22Rv1 (cell line): ENCODE measurements around the gene TEX26.

Source experiments
- H3K27ac ChIP-seq: fragments of 450-650 bp; 2 replicates; pipeline ENCODE4 v1.5.1; 2017
- ZFX ChIP-seq: fragments of 450-650 bp; IDR thresholded peaks from 2 replicates; pipeline ENCODE4 v1.6.1; 2017; ENCODE audit warnings: antibody characterized with exemption, borderline replicate concordance
- TF ChIP-seq, protein P1 (sequence below): fragments of 450-650 bp; IDR thresholded peaks from 2 replicates; pipeline ENCODE4 v1.5.1; 2017; ENCODE audit warnings: mild to moderate bottlenecking

Gene TEX26

DNA sequence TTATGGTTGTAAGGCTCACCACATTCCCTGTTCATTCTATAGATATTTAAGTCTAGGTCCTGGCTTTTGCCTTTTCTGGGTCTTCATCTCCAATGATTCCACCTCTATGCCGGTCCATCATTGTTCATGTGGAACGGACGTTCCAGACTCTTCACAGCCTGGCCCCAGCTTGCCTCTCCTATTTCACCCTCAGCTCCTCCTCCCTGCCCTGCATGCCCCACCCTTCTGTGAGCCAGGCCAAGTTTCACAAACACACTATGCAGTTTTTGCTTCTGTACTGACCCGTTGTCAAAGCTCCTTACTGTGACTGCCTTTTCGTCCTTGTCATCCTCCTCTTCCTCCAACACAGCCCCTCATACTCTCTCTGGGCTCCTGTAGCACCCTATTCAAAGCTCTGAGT is 31.3 kb downstream of the TEX26 start:
- no peak for TF ChIP-seq ZFX
- TF ChIP-seq, protein P1, sequence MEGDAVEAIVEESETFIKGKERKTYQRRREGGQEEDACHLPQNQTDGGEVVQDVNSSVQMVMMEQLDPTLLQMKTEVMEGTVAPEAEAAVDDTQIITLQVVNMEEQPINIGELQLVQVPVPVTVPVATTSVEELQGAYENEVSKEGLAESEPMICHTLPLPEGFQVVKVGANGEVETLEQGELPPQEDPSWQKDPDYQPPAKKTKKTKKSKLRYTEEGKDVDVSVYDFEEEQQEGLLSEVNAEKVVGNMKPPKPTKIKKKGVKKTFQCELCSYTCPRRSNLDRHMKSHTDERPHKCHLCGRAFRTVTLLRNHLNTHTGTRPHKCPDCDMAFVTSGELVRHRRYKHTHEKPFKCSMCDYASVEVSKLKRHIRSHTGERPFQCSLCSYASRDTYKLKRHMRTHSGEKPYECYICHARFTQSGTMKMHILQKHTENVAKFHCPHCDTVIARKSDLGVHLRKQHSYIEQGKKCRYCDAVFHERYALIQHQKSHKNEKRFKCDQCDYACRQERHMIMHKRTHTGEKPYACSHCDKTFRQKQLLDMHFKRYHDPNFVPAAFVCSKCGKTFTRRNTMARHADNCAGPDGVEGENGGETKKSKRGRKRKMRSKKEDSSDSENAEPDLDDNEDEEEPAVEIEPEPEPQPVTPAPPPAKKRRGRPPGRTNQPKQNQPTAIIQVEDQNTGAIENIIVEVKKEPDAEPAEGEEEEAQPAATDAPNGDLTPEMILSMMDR: no peak
- H3K27ac ChIP-seq: no peak overlapping the region

DNA sequence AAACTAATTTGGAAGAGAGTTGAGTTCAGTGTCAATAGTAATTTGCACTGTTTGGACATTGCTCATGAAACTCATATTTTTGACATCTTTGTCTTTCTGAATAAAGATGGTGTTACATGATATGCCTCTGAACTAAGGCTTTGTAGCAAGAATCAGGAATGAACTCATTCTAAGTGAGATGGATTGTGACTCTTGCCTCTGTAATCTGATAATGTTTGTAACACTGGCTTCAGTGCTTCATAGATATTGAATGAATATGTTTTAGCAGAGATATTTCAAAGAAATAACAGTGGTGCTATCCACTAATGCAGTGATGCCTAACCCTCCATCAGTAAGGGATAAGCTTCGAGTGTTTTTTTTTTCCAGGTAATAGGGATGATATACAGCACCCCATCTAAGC is 32.9 kb downstream of the TEX26 start:
- TF ChIP-seq, protein P1: no peak
- TF ChIP-seq ZFX: no peak
- no peak overlapping the region for H3K27ac ChIP-seq

DNA sequence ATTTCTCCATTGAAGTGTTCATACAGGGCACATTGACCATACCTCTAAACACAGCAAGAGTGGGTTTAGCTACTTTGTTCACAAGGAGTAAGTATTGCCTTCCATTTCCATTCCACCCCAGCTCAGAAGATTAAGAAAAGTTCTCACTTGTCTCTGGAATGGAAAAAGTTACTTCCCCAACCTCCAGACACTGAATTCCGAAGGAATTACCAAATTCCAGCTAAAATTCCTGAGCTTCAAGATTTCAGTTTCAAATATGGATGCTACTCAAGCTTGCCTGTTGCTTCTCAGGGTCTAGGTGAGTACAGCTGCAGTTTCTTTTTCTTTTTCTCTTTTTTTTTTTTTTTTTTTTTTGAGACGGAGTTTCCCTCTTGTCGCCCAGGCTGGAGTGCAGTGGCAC is 33.6 kb downstream of the TEX26 start:
- TF ChIP-seq, protein P1: no peak
- TF ChIP-seq ZFX: no peak

GRCh38 chr13:30968846-30969245 is 36.4 kb downstream of the TEX26 start:
- TF ChIP-seq, protein P1: no peak
- no peak for TF ChIP-seq ZFX

More for the DNA sequence above, 33.6 kb downstream of the TEX26 start:
- no peak overlapping the region for H3K27ac ChIP-seq

GRCh38 chr13:30971575-30971974 is 39.1 kb downstream of the TEX26 start:
- TF ChIP-seq ZFX: no peak
- TF ChIP-seq, protein P1: no peak
- H3K27ac ChIP-seq: no peak overlapping the region

More at GRCh38 chr13:30968846-30969245, 36.4 kb downstream of the TEX26 start:
- H3K27ac ChIP-seq: no peak overlapping the region

DNA sequence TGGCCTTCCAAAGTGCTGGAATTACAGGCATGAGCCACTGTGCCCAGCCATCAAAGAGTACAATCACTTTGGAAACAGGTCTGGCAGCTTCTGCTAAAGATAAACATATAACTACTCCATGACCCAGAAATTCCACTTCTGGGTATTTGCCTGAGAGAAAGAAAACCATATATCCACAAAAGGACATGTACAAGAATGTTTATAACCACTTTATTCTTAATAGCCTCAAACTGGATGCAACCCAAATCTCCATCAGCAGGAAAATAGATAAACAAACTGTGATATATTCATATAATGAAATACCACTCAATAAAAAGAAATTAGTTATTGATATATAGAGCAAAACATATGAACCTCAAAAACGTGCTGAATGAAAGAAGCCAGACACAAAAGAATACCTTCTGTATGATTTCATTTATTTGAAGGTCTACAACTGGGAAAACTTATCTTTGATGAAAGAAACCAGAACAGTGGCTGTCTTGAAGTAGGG is 40.5 kb downstream of the TEX26 start:
- TF ChIP-seq, protein P1: no peak
- no peak for TF ChIP-seq ZFX
- H3K27ac ChIP-seq: no peak overlapping the region

DNA sequence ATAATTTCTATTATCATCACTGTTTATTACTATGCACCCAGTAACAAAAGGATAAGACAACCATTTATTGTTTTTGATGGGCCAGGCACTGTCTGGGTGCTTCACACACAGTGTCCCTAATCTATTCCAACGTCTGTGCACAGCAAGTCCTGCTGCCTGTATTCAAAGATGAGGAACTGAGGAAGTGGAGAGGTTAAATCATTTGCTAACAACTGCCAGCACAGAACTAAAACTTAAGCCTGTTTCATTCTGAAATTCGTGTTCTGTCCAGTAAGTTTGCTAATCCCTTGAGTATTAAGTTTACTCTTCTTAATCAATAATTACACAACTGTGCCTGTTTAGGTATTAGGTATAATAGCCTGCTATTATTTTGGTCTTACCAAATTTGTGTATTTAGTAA is 41.9 kb downstream of the TEX26 start:
- no peak overlapping the region for H3K27ac ChIP-seq
- TF ChIP-seq, protein P1: no peak
- TF ChIP-seq ZFX: no peak
